Muscle of back (tissue), 11 donors: ENCODE results near the gene ODC1. TPM values are rescaled to one million over a fixed set of nuclear protein-coding genes. Genes with fewer than 3 reads are reported as not detected.

Experiments
- DNase-seq, 3 donors: peaks; one replicate each; pipeline versions ENCODE4 v3.0.0 to v3.0.0-alpha.2; 2013
- polyA plus RNA-seq, 10 donors: library from polyadenylated mRNA; unstranded; fragments of 120-200 nt; gene quantifications; one replicate each; pipeline ENCODE4 v1.2.1, GENCODE V29; 2013; ENCODE audit not compliant: insufficient read length in 10 of 10

ODC1 gene
- polyA plus RNA-seq, 10 donors, result 88.0 to 128 (median 109) TPM

DNA sequence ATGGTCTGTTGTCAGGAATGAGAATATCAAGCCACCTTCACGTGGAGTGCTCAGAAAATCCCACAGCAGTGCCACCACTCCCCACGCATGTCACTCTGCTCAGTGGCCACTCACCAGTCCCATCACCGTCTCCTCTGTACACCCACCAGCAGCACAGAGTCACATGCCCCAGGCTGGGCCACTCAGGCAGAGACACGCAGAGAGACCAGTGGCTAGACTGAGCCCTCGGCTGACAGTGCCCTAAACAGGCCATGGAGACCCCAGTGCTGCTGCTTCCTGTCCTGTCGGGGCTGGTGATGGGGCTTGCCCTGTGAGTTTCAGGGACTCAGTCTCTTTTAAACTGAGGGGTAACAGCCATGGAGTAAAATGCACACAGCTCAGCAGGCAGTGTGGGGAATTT lies 25.9 kb downstream of the ODC1 start:
- no peak for DNase-seq

DNA sequence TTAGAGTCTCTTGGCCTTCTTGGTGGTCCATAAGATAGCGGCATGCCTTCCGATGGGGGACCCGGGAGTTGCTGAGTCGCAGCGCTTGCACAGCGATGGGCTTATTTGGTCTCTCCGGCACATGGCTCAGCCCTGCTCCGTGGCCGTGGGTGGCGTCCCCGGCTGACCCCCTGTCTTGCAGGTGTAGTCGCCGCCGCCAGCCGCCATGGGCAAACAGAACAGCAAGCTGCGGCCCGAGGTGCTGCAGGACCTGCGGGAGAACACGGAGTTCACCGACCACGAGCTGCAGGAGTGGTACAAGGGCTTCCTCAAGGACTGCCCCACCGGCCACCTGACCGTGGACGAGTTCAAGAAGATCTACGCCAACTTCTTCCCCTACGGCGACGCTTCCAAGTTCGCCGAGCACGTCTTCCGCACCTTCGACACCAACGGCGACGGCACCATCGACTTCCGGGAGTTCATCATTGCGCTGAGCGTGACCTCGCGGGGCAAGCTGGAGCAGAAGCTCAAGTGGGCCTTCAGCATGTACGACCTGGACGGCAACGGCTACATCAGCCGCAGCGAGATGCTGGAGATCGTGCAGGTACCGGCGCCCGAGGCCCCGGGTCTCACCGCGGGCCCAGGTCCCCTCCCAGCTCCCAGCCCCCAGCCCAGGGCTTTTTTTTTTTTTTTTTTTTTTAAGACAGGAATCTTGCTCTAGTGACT lies 28.4 kb downstream of the ODC1 start:
- no peak for DNase-seq

- no peak for DNase-seq
Measured at GRCh38 chr2:10417551-10418335, 30.4 kb downstream of the ODC1 start.

DNA sequence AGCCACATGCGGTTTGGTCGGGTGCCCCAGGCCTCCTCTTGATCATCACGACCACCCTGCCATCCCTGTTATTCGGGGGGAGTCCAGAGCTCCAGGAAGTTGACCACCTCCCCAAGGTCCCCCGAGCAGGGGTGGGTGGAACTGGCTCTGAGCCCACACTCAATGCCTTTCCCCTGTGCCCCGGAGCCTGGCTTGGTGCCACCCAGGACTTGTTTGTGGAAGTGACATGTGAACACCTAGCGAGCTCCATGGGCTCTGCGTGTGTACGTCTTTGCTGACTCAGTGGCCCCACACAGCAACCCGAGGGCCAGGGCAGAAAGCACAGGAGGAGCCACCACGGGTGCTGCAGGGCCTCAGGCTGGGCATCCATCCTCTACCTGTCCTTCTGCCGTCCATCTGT lies 32.5 kb downstream of the ODC1 start:
- DNase-seq, result no peak

GRCh38 chr2:10415048-10415447 lies 33.1 kb downstream of the ODC1 start:
- DNase-seq, result no peak

DNA sequence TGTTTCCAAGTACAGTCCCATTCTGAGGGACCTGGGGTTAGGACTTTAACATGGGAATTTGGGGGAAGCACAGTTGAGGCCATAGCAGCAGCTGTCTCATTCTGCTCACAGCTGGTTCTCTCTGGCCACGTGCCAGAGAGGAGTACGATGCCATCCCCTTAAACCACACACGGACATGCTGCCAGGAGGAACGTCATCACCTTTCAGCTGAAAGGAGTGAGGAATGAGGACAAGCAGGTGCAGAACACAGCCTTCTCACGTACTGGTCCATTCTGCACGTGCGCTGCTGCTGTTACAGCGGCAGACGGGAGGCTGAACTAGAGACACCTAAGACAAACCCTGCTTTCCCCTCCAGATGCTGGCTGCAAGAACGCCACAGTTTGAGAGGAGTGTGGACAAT lies 33.5 kb downstream of the ODC1 start:
- DNase-seq, result peak; percentile 71 to 85 (median 74)

DNA sequence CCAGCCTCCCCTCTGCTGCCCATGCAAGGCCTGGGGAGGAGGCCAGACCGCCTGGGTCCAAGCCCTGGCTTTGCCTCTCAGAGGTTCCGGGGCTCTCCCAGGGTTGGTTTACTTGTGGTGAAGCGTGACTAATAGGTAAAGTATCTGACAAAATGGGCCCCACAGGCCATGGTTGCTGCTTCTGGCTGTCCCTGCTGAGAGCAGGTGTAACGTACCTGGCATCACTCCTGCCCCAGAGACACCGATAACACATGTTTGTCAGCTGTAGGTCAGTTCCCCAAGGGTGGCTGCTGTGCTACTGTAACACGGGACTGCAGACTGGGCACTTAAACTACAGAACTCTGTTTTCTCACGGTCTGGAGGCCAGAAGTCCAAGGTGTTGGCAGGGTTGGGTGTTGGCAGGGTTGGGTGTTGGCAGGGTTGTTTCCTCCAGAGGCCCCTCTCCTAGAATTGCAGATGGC lies 34.1 kb downstream of the ODC1 start:
- peak in 1 of 3 donors; percentile 67 for DNase-seq

DNA sequence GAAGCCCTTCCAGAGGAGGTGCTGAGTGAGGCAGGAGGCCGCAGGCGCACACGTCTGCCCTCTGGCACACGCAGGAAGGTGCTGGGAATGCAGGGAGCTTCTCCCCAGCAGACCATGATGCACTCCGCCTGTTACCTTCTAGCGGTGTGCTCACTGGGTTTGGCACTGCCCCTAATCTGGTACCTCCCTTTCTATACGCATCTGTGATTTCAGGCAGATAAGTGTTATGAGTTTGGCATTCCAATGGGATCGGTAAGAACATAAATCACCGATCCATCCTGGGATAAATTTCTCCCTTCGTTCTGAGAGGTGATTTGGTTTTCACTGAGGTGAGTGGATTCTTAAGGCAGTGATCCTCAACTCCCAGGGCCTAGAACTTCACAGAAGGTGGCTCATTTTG lies 34.6 kb downstream of the ODC1 start:
- no peak for DNase-seq

- no peak for DNase-seq
Measured at GRCh38 chr2:10412380-10412779, 35.7 kb downstream of the ODC1 start.

GRCh38 chr2:10411557-10411956 lies 36.6 kb downstream of the ODC1 start:
- DNase-seq, result no peak

GRCh38 chr2:10410823-10411437 lies 37.2 kb downstream of the ODC1 start:
- DNase-seq, result peak in 1 of 3 donors; percentile 64

DNA sequence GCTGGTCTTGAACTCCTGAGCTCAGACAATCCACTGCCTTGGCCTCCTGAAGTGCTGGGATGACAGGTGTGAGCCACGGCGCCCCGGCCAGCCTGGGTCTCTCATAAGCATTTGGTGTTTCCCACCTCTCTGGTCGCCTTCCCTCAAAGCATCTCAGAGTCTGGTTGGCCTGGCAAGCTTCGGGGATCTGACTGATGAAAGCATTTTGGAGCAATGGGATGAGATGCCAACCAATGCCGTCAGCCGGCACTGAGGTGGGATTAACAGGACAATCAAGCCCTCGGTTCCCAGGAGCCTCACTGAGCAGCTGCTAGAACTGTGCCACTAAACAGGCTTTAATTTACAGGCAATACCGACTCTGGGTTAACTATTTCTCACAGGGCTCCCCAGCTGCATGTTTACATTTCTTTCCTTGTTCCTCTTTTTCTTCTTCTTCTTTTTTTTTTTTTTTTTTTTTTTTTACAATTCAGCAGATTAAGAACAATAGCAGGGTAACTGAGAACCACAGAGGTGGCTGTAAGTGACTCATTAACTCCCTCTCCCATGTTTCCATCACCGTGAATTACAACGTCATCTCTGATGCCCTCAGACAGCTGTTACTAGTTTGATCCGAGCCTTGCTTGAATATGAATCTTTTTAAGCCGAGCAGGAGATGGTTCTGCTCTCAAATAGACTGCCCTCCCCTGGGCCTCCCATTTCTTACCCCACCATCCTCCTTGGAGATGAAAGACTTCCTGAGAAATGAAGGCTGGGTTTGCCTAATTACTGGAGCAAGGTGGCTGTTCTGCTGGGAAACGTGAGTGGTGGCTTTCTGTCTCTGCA lies 37.9 kb downstream of the ODC1 start:
- peak; percentile 52 to 79 (median 66) for DNase-seq

GRCh38 chr2:10408649-10409579 lies 39.2 kb downstream of the ODC1 start:
- peak in 2 of 3 donors; percentile 76 to 86 for DNase-seq

DNA sequence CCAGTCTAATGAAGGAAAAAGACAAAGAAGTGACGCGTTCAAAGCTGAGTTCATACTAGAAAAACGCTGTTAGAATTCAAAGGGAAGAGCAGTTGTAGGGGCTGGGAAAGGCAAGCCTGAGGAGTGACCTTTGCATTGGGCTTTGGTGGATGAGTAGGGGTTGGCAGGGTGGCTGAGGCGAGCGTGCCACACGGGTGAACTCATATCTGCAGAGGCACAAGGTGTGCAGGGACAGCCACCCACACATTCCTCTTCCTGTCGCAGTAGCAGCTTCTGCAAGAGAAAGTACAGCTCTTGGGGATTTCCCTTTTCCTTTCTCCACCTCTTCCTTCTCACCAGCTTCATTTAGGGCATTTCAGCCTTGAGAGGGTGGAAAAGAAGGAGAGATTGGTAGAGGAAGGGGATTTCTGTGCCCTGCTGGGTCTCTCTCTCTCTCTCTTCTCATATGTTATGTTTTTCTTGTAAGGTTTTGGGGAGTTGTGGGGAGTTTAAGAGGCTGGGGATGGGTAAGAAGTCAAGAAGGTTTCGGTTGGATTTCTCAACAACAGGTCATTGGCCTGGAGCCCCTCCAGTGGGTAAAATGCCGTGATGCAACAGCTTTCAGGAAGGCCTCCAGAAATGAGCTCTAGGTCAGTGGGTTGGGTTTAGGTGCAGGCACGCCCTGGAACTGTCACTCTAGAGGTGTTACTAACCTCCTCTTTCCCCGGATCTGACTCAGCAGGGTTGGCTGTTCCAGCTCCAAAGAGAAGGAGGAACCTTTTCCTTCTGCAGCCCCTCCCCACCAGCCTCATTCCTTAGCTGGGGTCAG lies 40.1 kb downstream of the ODC1 start:
- no peak for DNase-seq

DNA sequence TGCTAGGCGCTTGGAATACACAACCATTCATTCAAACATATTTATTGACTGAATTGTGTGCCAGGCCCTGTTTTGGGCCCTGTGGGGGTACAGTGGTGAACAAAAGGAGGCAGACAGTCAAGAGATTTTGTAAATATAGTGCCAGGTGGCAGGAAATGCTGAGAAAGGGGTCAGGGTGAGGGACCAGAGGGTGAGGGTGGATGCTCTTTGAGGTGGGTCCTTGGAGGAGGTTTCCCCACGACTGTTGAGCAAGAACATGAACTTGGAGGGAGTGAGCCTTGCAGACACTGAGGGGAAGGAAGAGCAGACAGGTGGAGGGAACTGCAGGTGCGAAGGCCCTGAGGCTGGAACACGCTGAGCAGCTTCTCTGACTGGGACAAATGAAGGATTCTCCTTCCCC lies 40.7 kb downstream of the ODC1 start:
- DNase-seq, result no peak

GRCh38 chr2:10406491-10407188 lies 41.5 kb downstream of the ODC1 start:
- no peak for DNase-seq

DNA sequence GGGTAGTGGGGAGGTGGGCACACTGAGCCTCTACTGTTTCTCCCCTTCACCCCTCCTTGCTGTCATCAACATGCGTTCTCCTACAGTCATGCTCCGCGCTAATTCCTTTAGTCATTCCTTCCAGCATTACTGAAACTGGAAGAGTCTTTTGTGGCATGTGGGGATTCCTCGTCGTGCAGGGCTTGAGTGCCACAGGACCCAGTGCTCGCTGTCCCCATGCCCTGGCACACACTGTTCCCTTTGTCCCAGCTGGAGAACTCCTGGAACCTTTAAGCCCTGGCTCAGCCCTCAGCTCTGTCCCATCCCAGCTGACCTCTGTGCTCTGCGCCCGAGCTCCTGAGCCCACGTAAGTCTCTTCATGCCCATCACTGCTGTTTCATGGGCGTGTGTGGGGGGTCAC lies 42.1 kb downstream of the ODC1 start:
- DNase-seq, result no peak

- peak; percentile 61 to 73 (median 70) for DNase-seq
Measured at GRCh38 chr2:10405448-10405847, 42.7 kb downstream of the ODC1 start.
